HepG2 (cell line): ENCODE data around the gene NECTIN2. TPM values are rescaled to one million over a fixed set of nuclear protein-coding genes. Genes with fewer than 3 reads are reported as not detected.

Source experiments
- CCAR2 ChIP-seq: fragments of 200-400 bp; formaldehyde crosslinking; optimal IDR thresholded peaks from 2 replicates; pipeline ENCODE3; 2018; ENCODE audit warnings: low read depth, mild to moderate bottlenecking, low read length, moderate library complexity
- CEBPG ChIP-seq: IDR thresholded peaks from 2 replicates; pipeline ENCODE4 v1.6.1; 2016
- CREB3 ChIP-seq: sonication (generic); formaldehyde crosslinking; IDR thresholded peaks from 2 replicates; pipeline ENCODE4 v1.5.0; 2020; ENCODE audit warnings: missing genetic modification reagents
- CREBL2 ChIP-seq: sonication (generic); formaldehyde crosslinking; IDR thresholded peaks from 2 replicates; pipeline ENCODE4 v1.8.1; 2023; ENCODE audit warnings: missing genetic modification reagents, mild to moderate bottlenecking, borderline replicate concordance
- FOXM1 ChIP-seq: sonication (generic); formaldehyde crosslinking; IDR thresholded peaks from 2 replicates; pipeline ENCODE4 v1.5.0; 2020; ENCODE audit warnings: missing genetic modification reagents
- GTF2F1 ChIP-seq: fragments of 150-350 bp; IDR thresholded peaks from 2 replicates; pipeline ENCODE4 v1.6.1; 2014; ENCODE audit warnings: low read length
- HHEX ChIP-seq: IDR thresholded peaks from 2 replicates; pipeline ENCODE4 v1.6.1; 2016; ENCODE audit warnings: control low read depth
- IKZF4 ChIP-seq: sonication (generic); formaldehyde crosslinking; IDR thresholded peaks from 2 replicates; pipeline ENCODE4 v1.5.1; 2020; ENCODE audit warnings: borderline replicate concordance, mild to moderate bottlenecking, low read depth, missing genetic modification reagents; ENCODE audit errors: not compliant biosample characterization
- KAT7 ChIP-seq: IDR thresholded peaks from 2 replicates; pipeline ENCODE4 v1.6.1; 2018; ENCODE audit warnings: borderline replicate concordance, missing compliant biosample characterization
- KAT8 ChIP-seq: IDR thresholded peaks from 2 replicates; pipeline ENCODE4 v1.6.1; 2016; ENCODE audit warnings: missing genetic modification reagents, missing compliant biosample characterization
- MEIS1 ChIP-seq: sonication (generic); formaldehyde crosslinking; IDR thresholded peaks from 2 replicates; pipeline ENCODE4 v1.9.0; 2021; ENCODE audit warnings: mild to moderate bottlenecking, missing genetic modification reagents, moderate library complexity, borderline replicate concordance
- NKX3-1 ChIP-seq: sonication (generic); formaldehyde crosslinking; IDR thresholded peaks from 2 replicates; pipeline ENCODE4 v1.5.0; 2020; ENCODE audit warnings: missing genetic modification reagents
- NONO ChIP-seq, 2 experiments: fragments of 450-650 bp in 1 of 2; sonication (generic) in 1 of 2; formaldehyde crosslinking in 1 of 2; IDR thresholded peaks in 1 of 2; conservative IDR thresholded peaks in 1 of 2; 2 replicates each; pipeline versions ENCODE4 v1.6.1 to v1.8.0; 2017 to 2022; ENCODE audit warnings: mild to moderate bottlenecking in 1 of 2, missing genetic modification reagents in 1 of 2, moderate library complexity in 1 of 2
- NR2F2 ChIP-seq: IDR thresholded peaks from 2 replicates; pipeline ENCODE4 v1.6.1; 2012; ENCODE audit warnings: low read depth, inconsistent platforms, borderline replicate concordance
- PHF5A ChIP-seq: IDR thresholded peaks from one replicate; pipeline ENCODE4 v1.6.1; 2018; ENCODE audit warnings: low read depth, missing genetic modification reagents; ENCODE audit not compliant: unreplicated experiment
- RFX5 ChIP-seq: IDR thresholded peaks from 2 replicates; pipeline ENCODE4 v1.6.1; 2011; ENCODE audit warnings: low read depth, low read length, improper control_type of control experiment
- SOX5 ChIP-seq: IDR thresholded peaks from 2 replicates; pipeline ENCODE4 v1.6.1; 2016; ENCODE audit warnings: borderline replicate concordance
- TGIF2 ChIP-seq: IDR thresholded peaks from 2 replicates; pipeline ENCODE4 v1.6.1; 2016; ENCODE audit warnings: control low read depth, missing compliant biosample characterization
- THAP7 ChIP-seq: sonication (generic); formaldehyde crosslinking; IDR thresholded peaks from 2 replicates; pipeline ENCODE4 v1.8.1; 2023; ENCODE audit warnings: mild to moderate bottlenecking, missing genetic modification reagents
- ZFY ChIP-seq: sonication (generic); formaldehyde crosslinking; IDR thresholded peaks from 2 replicates; pipeline ENCODE4 v1.4.0; 2020; ENCODE audit warnings: missing genetic modification reagents
- ZMAT3 ChIP-seq: sonication (generic); formaldehyde crosslinking; conservative IDR thresholded peaks from 2 replicates; pipeline ENCODE4 v1.7.0; 2021; ENCODE audit warnings: missing genetic modification reagents
- ZNF317 ChIP-seq: sonication (generic); formaldehyde crosslinking; IDR thresholded peaks from 2 replicates; pipeline ENCODE4 v1.5.0; 2020; ENCODE audit warnings: mild to moderate bottlenecking, missing genetic modification reagents
- ZNF383 ChIP-seq: sonication (generic); formaldehyde crosslinking; IDR thresholded peaks from 2 replicates; pipeline ENCODE4 v1.4.0; 2020; ENCODE audit warnings: missing genetic modification reagents, mild to moderate bottlenecking, borderline replicate concordance
- ZNF503 ChIP-seq: sonication (generic); formaldehyde crosslinking; IDR thresholded peaks from 2 replicates; pipeline ENCODE4 v1.4.0; 2020; ENCODE audit warnings: missing genetic modification reagents
- ZNF547 ChIP-seq: sonication (generic); formaldehyde crosslinking; IDR thresholded peaks from 2 replicates; pipeline ENCODE4 v1.5.1; 2020; ENCODE audit warnings: mild to moderate bottlenecking, missing genetic modification reagents
- ZNF772 ChIP-seq: sonication (generic); formaldehyde crosslinking; IDR thresholded peaks from 2 replicates; pipeline ENCODE4 v1.5.0; 2020; ENCODE audit warnings: mild to moderate bottlenecking, missing genetic modification reagents
- ZNF781 ChIP-seq: sonication (generic); formaldehyde crosslinking; IDR thresholded peaks from 2 replicates; pipeline ENCODE4 v1.5.1; 2020; ENCODE audit warnings: borderline replicate concordance, mild to moderate bottlenecking, missing genetic modification reagents; ENCODE audit errors: not compliant biosample characterization
- ZSCAN29 ChIP-seq: sonication (generic); formaldehyde crosslinking; conservative IDR thresholded peaks from 2 replicates; pipeline ENCODE4 v1.4.0; 2020; ENCODE audit warnings: mild to moderate bottlenecking, missing genetic modification reagents
- polyA plus RNA-seq, 8 experiments: library from polyadenylated mRNA; depleted of rRNA in 3 of 8; stranded (reverse) in 7 of 8; unstranded in 1 of 8; fragments of >200 nt; fragmentation: Illumina TruSeq in 4 of 8; extraction: Trizol in 4 of 8; gene quantifications; 2 replicates each; pipeline versions ENCODE4 v1.2.1 to v1.2.3, GENCODE V29; 2011 to 2016; ENCODE audit warnings: low read depth in 4 of 8, missing spikeins in 1 of 8, mixed read lengths in 1 of 8; ENCODE audit not compliant: insufficient read depth in 1 of 8
- total RNA-seq, 5 experiments: library from RNA; depleted of rRNA; stranded (reverse); fragments of >200 nt; fragmentation: Illumina TruSeq; extraction: Trizol; gene quantifications; 2 replicates each; pipeline ENCODE4 v1.2.3, GENCODE V29; 2016; ENCODE audit warnings: low read depth in 1 of 5

NECTIN2 gene
- total and polyA plus RNA-seq, 2 of the 13 experiments (the other 11 are each of a cell fraction or from before 2014, with no cell fraction given), result 75.4 to 114 TPM

- TF ChIP-seq CREB3 (no peak), PHF5A (CRISPR knock-in tag) (no peak), ZNF383 (no peak), KAT7 (CRISPR knock-in tag) (peak; percentile 54; the same call in 1 of the 2 replicates), ZSCAN29 (no peak), IKZF4 (CRISPR knock-in tag) (no peak), GTF2F1 (no peak), FOXM1 (CRISPR knock-in tag) (no peak), SOX5 (CRISPR knock-in tag) (no peak), CCAR2 (peak; percentile 30), ZNF781 (CRISPR knock-in tag) (no peak), KAT8 (CRISPR knock-in tag) (0 out of 2 replicates have a peak, but pooled peaks have one; percentile 27), NR2F2 (peak; percentile 46; the same call in 1 of the 2 replicates), NKX3-1 (CRISPR knock-in tag) (no peak), ZMAT3 (CRISPR knock-in tag) (peak; percentile 43; the same call in 1 of the 2 replicates), TGIF2 (no peak), THAP7 (CRISPR knock-in tag) (no peak), ZNF772 (CRISPR knock-in tag) (no peak), ZNF317 (CRISPR knock-in tag) (peak; percentile 17; the same call in 1 of the 2 replicates), RFX5 (0 out of 2 replicates have a peak, but pooled peaks have one; percentile 41), CREBL2 (no peak), NONO (IDR thresholded peaks at IDR 0.05) (no peak), NONO (CRISPR knock-in tag; conservative IDR thresholded peaks at IDR 0.05) (peak; percentile 82), HHEX (CRISPR knock-in tag) (no peak), ZNF503 (CRISPR knock-in tag) (no peak), ZFY (CRISPR knock-in tag) (peak; percentile 74), CEBPG (CRISPR knock-in tag) (no peak), MEIS1 (no peak), ZNF547 (CRISPR knock-in tag) (no peak)
These were observed at the start of gene NECTIN2 (continued) for GRCh38 chr19:44845612-44846454.
